ENCODE results near the gene SAMD5. TPM values are rescaled to one million over a fixed set of nuclear protein-coding genes. Genes with fewer than 3 reads are reported as not detected.

SAMD5 gene
- total and polyA plus RNA-seq, 2 experiments from 2014 or later, result 0.03 TPM; not detected in 1

- no peak for ATAC-seq
- H3K4me3 ChIP-seq, result no peak overlapping the region
- H2AFZ ChIP-seq, result peak overlapping the region; percentile 86; the same call in 1 of the 2 replicates
- DNase-seq (ENCODE audit: low spot score), result no peak
- H3K4me2 ChIP-seq, result no peak overlapping the region
- H3K79me2 ChIP-seq (replicated peaks; ENCODE audit: insufficient read depth), result no peaks in the 10 kb centered on the region
- Mint-ChIP-seq H3K4me3 (no peak overlapping the region), H3K36me3 (ENCODE audit: low read depth) (no peaks in the 10 kb centered on the region), H3K27ac (peak overlapping the region; percentile 42; the same call in 1 of the 2 replicates), H3K4me1 (peaks cover 3% of the 10 kb centered on the region; the same call in 1 of the 3 replicates), H3K27me3 (ENCODE audit: insufficient read depth, low read depth, poor library complexity) (peaks cover 4% of the 10 kb centered on the region), H3K9me3 (no peaks in the 10 kb centered on the region)
- no peaks in the 10 kb centered on the region for H3F3A ChIP-seq (replicated peaks; ENCODE audit: low read depth)
- H3K36me3 ChIP-seq (ENCODE audit: insufficient read depth), result no peaks in the 10 kb centered on the region
- no peak overlapping the region for H3K27ac ChIP-seq (ENCODE audit: low read depth)
- no peaks in the 10 kb centered on the region for H3K27me3 ChIP-seq (ENCODE audit: insufficient read depth)
- no peaks in the 10 kb centered on the region; the same call in 1 of the 2 replicates for H3K4me1 ChIP-seq (ENCODE audit: insufficient read depth)
- no peak for TF ChIP-seq REST (IDR thresholded peaks at IDR 0.05; ENCODE audit: unreplicated experiment)
- TF ChIP-seq CTCF (conservative IDR thresholded peaks at IDR 0.05; ENCODE audit: low read depth in 2 of 2), result no peak
- TF ChIP-seq NANOG (IDR thresholded peaks at IDR 0.05; ENCODE audit: borderline replicate concordance), result no peak
- no peak for TF ChIP-seq ZNF331 (CRISPR knock-in tag; IDR thresholded peaks at IDR 0.05; ENCODE audit: low read depth)
- TF ChIP-seq ZNF462 (CRISPR knock-in tag; IDR thresholded peaks at IDR 0.05), result no peak
- no peak for TF ChIP-seq ETS1 (IDR thresholded peaks at IDR 0.05)
- no peak for TF ChIP-seq STAT1 (IDR thresholded peaks at IDR 0.05; ENCODE audit: unreplicated experiment)
- TF ChIP-seq EZH2 (IDR thresholded peaks at IDR 0.05; ENCODE audit: low read depth, unreplicated experiment), result no peak
- no peaks in the 10 kb centered on the region for H3K9me2 ChIP-seq (ENCODE audit: insufficient read depth)
- H4K20me1 ChIP-seq (replicated peaks; ENCODE audit: insufficient read depth), result no peaks in the 10 kb centered on the region
Observed at GRCh38 chr6:147534116-147534860, 25.8 kb downstream of the SAMD5 start.

Measured in GM23338 (cell line).